ENCODE measurements around the gene RPL7A. TPM values are rescaled to one million over a fixed set of nuclear protein-coding genes. Genes with fewer than 3 reads are reported as not detected.
A peak's percentile ranks its signal among the peaks of the same experiment; 100 is the strongest.

Gene RPL7A
- total RNA-seq, 4 donors from 2014 or later: 725 to 1,490 (median 1,034) TPM

DNA sequence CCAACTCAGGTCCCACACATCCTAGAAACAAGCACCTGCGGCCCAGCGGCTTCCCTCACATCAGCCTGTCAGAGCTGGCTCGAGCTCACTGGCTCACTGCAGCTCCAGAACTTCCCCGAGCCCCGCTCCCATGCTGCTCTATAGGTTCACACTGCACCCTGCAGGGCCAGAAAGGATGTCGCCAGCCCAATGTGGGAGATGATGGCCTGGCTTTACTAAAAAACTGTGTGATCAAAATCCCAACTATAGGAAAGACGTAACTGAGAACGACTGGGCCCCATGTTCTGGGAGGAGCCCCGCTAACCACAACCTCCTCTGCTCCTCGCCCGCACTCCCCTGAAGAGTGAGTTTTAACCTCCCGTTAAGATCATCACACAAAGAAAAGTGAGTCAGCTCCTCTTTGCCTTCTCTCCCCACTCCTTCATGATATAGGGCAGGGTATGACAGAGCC lies 23.3 kb downstream of the RPL7A start:
- Histone ChIP-seq H3K27ac (peak overlapping the region; percentile 14 to 69 (median 24)), H3K4me1 (peaks cover 37 to 78% (median 68%) of the 10 kb centered on the region in 4 donors), H3K4me3 (no peak overlapping the region), H3K27me3 (no peaks in the 10 kb centered on the region), H3K36me3 (peaks cover 0 to 8% (median 3%) of the 10 kb centered on the region in 4 donors), H3K9me3 (no peaks in the 10 kb centered on the region)
- DNase-seq: no peak
- no peak for TF ChIP-seq POLR2AphosphoS5 (IDR thresholded peaks at IDR 0.05)
- TF ChIP-seq EP300 (IDR thresholded peaks at IDR 0.05; ENCODE audit: low read depth): no peak
- TF ChIP-seq, protein P1, sequence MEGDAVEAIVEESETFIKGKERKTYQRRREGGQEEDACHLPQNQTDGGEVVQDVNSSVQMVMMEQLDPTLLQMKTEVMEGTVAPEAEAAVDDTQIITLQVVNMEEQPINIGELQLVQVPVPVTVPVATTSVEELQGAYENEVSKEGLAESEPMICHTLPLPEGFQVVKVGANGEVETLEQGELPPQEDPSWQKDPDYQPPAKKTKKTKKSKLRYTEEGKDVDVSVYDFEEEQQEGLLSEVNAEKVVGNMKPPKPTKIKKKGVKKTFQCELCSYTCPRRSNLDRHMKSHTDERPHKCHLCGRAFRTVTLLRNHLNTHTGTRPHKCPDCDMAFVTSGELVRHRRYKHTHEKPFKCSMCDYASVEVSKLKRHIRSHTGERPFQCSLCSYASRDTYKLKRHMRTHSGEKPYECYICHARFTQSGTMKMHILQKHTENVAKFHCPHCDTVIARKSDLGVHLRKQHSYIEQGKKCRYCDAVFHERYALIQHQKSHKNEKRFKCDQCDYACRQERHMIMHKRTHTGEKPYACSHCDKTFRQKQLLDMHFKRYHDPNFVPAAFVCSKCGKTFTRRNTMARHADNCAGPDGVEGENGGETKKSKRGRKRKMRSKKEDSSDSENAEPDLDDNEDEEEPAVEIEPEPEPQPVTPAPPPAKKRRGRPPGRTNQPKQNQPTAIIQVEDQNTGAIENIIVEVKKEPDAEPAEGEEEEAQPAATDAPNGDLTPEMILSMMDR (IDR thresholded peaks at IDR 0.05): no peak
- in situ Hi-C loops (cut with MboI; ENCODE audit: low pct_ligation_motif_present in 1 of 4, low pct_unique_long_range_greater_than_20kb in 1 of 4, low sequenced_read_pairs in 3 of 4) (no loop called here), intact Hi-C loops (cut with DNase I; ENCODE audit: low total_unique reads) (no loop called here)
- 67% methylated on average over 12 of the region's 12 CpGs; no CpG with 5 or more reads in 1 of the 2 donors for WGBS, 2 donors (ENCODE audit: low coverage in 1 of 2)

DNA sequence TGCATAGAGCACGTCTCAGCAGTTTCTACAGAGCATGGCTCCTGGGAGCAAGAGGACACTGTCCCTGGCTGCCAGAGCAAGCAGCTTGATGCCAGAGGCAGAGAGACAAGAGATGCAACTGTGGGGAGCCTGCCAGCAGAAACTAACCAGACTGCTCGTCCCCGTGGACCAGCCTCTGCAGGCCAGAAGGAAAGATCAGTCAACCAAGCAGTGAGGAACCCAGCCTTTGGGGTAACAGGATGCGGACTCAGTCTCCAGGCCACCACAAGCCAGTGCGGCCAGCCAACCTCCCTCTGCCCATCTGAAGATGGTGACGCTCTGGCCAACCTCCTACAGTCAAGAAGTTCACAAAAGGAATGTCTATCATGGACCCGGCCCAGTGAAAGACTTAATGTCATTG lies 24.1 kb downstream of the RPL7A start:
- H3K4me1 ChIP-seq: peaks cover 41 to 83% (median 72%) of the 10 kb centered on the region in 4 donors
- TF ChIP-seq POLR2AphosphoS5 (IDR thresholded peaks at IDR 0.05) (no peak), EP300 (IDR thresholded peaks at IDR 0.05; ENCODE audit: low read depth) (no peak), POLR2A (IDR thresholded peaks at IDR 0.05) (no peak)
- TF ChIP-seq, protein P1 (IDR thresholded peaks at IDR 0.05): no peak
- intact Hi-C loops (cut with DNase I; ENCODE audit: low total_unique reads) (no loop called here), in situ Hi-C loops (cut with MboI; ENCODE audit: low pct_ligation_motif_present in 1 of 4, low pct_unique_long_range_greater_than_20kb in 1 of 4, low sequenced_read_pairs in 3 of 4) (no loop called here)
- H3K9me3 ChIP-seq: no peaks in the 10 kb centered on the region
- H3K27me3 ChIP-seq: no peaks in the 10 kb centered on the region
- H3K27ac ChIP-seq: peak overlapping the region; percentile 14 to 69 (median 24)
- no peak for DNase-seq
- H3K4me3 ChIP-seq: no peak overlapping the region
- WGBS, 2 donors (ENCODE audit: low coverage in 1 of 2): 59% methylated on average over 7 of the region's 7 CpGs; no CpG with 5 or more reads in 1 of the 2 donors
- no peaks in the 10 kb centered on the region for H3K36me3 ChIP-seq

DNA sequence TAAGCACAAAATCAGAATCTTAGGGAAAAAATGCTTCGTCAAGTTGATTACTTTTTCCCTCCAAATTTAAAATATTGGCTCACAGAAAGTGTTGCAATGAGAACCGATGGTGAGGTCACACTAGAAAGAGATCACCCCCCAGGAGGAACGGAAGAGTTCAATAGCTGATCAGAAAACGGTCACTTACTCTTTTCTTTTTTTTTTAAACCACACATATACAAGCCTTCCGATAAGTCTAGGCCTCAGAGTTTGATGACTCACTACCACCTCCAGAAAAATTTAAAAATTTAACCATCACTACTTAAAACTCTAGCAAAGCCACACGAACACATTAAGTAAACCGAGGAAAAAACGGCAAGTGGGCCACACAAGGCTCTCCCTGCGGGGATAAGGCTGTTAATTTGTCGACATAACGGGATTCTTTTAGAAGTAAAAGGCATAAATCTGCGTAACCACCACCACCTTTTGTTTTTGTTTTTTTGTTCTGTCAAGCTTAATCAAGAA lies 26.6 kb downstream of the RPL7A start:
- in situ Hi-C loops (cut with MboI; ENCODE audit: low pct_ligation_motif_present in 1 of 4, low pct_unique_long_range_greater_than_20kb in 1 of 4, low sequenced_read_pairs in 3 of 4): no loop called here

DNA sequence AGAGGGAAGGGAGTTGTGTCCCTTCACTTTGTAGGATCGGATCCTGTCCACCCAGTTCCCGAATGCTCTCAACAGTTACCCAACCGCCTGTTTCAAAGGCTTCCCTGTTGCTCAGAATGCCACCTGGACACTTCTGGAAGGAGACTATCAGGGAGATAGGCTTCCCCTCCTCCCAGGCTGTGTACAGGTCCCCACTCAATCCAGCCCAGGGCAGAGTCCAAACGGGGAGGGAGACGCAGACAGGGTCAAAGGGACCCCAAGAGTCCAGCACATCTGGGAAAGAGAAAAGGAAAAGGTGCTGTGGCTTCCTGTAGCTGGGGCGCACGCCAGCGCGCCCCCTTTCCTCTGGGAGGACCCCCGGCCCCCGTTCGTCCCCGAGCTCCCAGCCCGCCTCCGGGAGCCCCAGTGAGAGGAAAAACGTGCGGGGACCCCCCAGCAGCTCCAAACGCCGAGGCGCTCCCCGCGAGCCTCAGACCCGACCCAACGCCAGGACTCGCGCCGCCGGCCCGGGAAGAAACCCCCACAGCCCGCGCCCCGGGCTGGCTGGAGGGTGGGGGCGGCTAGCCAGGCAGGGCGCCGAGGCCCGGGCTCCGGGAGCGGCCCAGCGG lies 27.2 kb downstream of the RPL7A start:
- intact Hi-C loops (cut with DNase I; ENCODE audit: low total_unique reads): no loop called here
- 0% methylated on average over 21 of the region's 39 CpGs; no CpG with 5 or more reads in 1 of the 2 donors for WGBS, 2 donors (ENCODE audit: low coverage in 1 of 2)
- in situ Hi-C loops (cut with MboI; ENCODE audit: low pct_ligation_motif_present in 1 of 4, low pct_unique_long_range_greater_than_20kb in 1 of 4, low sequenced_read_pairs in 3 of 4): no loop called here

More for the DNA sequence above, 26.6 kb downstream of the RPL7A start:
- Histone ChIP-seq H3K9me3 (no peaks in the 10 kb centered on the region), H3K27me3 (no peaks in the 10 kb centered on the region), H3K4me1 (peaks cover 25 to 58% (median 49%) of the 10 kb centered on the region in 4 donors), H3K27ac (peak overlapping the region; percentile 97 to 100 (median 98)), H3K4me3 (peak overlapping the region; percentile 66 to 100 (median 92)), H3K36me3 (no peaks in the 10 kb centered on the region)
- no peak for DNase-seq
- intact Hi-C loops (cut with DNase I; ENCODE audit: low total_unique reads): no loop called here
- WGBS, 2 donors (ENCODE audit: low coverage in 1 of 2): 13 to 24% methylated on average over 6 to 12 of the region's 12 CpGs
- no peak for TF ChIP-seq EP300 (IDR thresholded peaks at IDR 0.05; ENCODE audit: low read depth)
- TF ChIP-seq, protein P1 (IDR thresholded peaks at IDR 0.05): no peak
- TF ChIP-seq POLR2AphosphoS5 (IDR thresholded peaks at IDR 0.05): no peak
- no peak for TF ChIP-seq POLR2A (IDR thresholded peaks at IDR 0.05)

More for the DNA sequence above, 27.2 kb downstream of the RPL7A start:
- Histone ChIP-seq H3K27me3 (no peaks in the 10 kb centered on the region), H3K27ac (peak overlapping the region; percentile 97 to 100 (median 98)), H3K4me3 (peak overlapping the region; percentile 66 to 100 (median 92)), H3K4me1 (peaks cover 25 to 52% (median 44%) of the 10 kb centered on the region in 4 donors), H3K9me3 (no peaks in the 10 kb centered on the region), H3K36me3 (no peaks in the 10 kb centered on the region)
- TF ChIP-seq POLR2AphosphoS5 (IDR thresholded peaks at IDR 0.05) (peak in 2 of 3 donors; percentile 21 to 24), POLR2A (IDR thresholded peaks at IDR 0.05) (peak; percentile 30)
- TF ChIP-seq, protein P1 (IDR thresholded peaks at IDR 0.05): no peak
- peak; percentile 57 for DNase-seq

Measured in transverse colon (tissue), 4 donors.